ENCODE measurements around the gene AGAP5. TPM values are rescaled to one million over a fixed set of nuclear protein-coding genes. Genes with fewer than 3 reads are reported as not detected.
A peak's percentile ranks its signal among the peaks of the same experiment; 100 is the strongest.

AGAP5 gene
- total and polyA plus RNA-seq, 2 of the 13 experiments (the other 11 are each of a cell fraction or from before 2014, with no cell fraction given) = 5.3 to 7.9 TPM

GRCh38 chr10:73625004-73625883 is 72.7 kb downstream of the AGAP5 start:
- FAIRE-seq = no peak
- TF ChIP-seq, protein P1, sequence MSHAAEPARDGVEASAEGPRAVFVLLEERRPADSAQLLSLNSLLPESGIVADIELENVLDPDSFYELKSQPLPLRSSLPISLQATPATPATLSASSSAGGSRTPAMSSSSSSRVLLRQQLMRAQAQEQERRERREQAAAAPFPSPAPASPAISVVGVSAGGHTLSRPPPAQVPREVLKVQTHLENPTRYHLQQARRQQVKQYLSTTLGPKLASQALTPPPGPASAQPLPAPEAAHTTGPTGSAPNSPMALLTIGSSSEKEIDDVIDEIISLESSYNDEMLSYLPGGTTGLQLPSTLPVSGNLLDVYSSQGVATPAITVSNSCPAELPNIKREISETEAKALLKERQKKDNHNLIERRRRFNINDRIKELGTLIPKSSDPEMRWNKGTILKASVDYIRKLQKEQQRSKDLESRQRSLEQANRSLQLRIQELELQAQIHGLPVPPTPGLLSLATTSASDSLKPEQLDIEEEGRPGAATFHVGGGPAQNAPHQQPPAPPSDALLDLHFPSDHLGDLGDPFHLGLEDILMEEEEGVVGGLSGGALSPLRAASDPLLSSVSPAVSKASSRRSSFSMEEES (CRISPR knock-in tag; IDR thresholded peaks at IDR 0.05) = no peak
- TF ChIP-seq IKZF4 (CRISPR knock-in tag; IDR thresholded peaks at IDR 0.05; ENCODE audit: borderline replicate concordance, low read depth, not compliant biosample characterization) (no peak), FOSL2 (CRISPR knock-in tag; IDR thresholded peaks at IDR 0.05) (no peak), NRL (CRISPR knock-in tag; IDR thresholded peaks at IDR 0.05; ENCODE audit: borderline replicate concordance) (no peak), ATRX (CRISPR knock-in tag; IDR thresholded peaks at IDR 0.05; ENCODE audit: borderline replicate concordance) (no peak), HDAC1 (CRISPR knock-in tag; IDR thresholded peaks at IDR 0.05) (peak; percentile 44), POLR2AphosphoS5 (IDR thresholded peaks at IDR 0.05; ENCODE audit: low read depth, low read length) (no peak), TBL1XR1 (IDR thresholded peaks at IDR 0.05; ENCODE audit: borderline replicate concordance, low read length, partially characterized antibody) (no peak), ZSCAN31 (CRISPR knock-in tag; IDR thresholded peaks at IDR 0.05; ENCODE audit: low read depth) (0 out of 2 replicates have a peak, but pooled peaks have one; percentile 6), ZNF709 (CRISPR knock-in tag; IDR thresholded peaks at IDR 0.05) (0 out of 2 replicates have a peak, but pooled peaks have one; percentile 20), SIX1 (CRISPR knock-in tag; IDR thresholded peaks at IDR 0.05; ENCODE audit: borderline replicate concordance) (no peak), KLF9 (CRISPR knock-in tag; IDR thresholded peaks at IDR 0.05; ENCODE audit: low read depth) (no peak), TOE1 (CRISPR knock-in tag; IDR thresholded peaks at IDR 0.05) (no peak), ZNF660 (CRISPR knock-in tag; IDR thresholded peaks at IDR 0.05; ENCODE audit: borderline replicate concordance, low read depth) (no peak)
- TF ChIP-seq, protein P2, sequence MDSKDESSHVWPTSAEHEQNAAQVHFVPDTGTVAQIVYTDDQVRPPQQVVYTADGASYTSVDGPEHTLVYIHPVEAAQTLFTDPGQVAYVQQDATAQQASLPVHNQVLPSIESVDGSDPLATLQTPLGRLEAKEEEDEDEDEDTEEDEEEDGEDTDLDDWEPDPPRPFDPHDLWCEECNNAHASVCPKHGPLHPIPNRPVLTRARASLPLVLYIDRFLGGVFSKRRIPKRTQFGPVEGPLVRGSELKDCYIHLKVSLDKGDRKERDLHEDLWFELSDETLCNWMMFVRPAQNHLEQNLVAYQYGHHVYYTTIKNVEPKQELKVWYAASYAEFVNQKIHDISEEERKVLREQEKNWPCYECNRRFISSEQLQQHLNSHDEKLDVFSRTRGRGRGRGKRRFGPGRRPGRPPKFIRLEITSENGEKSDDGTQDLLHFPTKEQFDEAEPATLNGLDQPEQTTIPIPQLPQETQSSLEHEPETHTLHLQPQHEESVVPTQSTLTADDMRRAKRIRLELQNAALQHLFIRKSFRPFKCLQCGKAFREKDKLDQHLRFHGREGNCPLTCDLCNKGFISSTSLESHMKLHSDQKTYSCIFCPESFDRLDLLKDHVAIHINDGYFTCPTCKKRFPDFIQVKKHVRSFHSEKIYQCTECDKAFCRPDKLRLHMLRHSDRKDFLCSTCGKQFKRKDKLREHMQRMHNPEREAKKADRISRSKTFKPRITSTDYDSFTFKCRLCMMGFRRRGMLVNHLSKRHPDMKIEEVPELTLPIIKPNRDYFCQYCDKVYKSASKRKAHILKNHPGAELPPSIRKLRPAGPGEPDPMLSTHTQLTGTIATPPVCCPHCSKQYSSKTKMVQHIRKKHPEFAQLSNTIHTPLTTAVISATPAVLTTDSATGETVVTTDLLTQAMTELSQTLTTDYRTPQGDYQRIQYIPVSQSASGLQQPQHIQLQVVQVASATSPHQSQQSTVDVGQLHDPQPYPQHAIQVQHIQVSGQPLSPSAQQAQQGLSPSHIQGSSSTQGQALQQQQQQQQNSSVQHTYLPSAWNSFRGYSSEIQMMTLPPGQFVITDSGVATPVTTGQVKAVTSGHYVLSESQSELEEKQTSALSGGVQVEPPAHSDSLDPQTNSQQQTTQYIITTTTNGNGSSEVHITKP (CRISPR knock-in tag; IDR thresholded peaks at IDR 0.05; ENCODE audit: low read depth) = 0 out of 2 replicates have a peak, but pooled peaks have one; percentile 6
- TF ChIP-seq, protein P3, sequence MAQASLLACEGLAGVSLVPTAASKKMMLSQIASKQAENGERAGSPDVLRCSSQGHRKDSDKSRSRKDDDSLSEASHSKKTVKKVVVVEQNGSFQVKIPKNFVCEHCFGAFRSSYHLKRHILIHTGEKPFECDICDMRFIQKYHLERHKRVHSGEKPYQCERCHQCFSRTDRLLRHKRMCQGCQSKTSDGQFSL (CRISPR knock-in tag; IDR thresholded peaks at IDR 0.05) = no peak
- TF ChIP-seq, protein P4, sequence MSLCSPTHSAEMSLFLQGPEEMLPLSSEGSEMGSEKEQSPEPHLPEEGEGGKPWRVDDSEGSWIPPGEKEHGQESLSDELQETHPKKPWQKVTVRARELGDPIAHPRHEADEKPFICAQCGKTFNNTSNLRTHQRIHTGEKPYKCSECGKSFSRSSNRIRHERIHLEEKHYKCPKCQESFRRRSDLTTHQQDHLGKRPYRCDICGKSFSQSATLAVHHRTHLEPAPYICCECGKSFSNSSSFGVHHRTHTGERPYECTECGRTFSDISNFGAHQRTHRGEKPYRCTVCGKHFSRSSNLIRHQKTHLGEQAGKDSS (CRISPR knock-in tag; IDR thresholded peaks at IDR 0.05; ENCODE audit: borderline replicate concordance, low read depth) = no peak

More at GRCh38 chr10:73625004-73625883, 72.7 kb downstream of the AGAP5 start:
- Histone ChIP-seq H3K4me2 (ENCODE audit: low read depth, low read length) (peak overlapping the region; percentile 77), H4K20me1 (ENCODE audit: insufficient read depth, low read length) (no peaks in the 10 kb centered on the region), H3K36me3 (replicated peaks in 1 of 2; ENCODE audit: control insufficient read depth in 1 of 2, insufficient read depth in 2 of 2, low read length in 2 of 2) (no peaks in the 10 kb centered on the region), H2AFZ (ENCODE audit: low read length) (peak overlapping the region; percentile 84), H3K9me3 (ENCODE audit: low read length) (no peaks in the 10 kb centered on the region), H3K4me1 (ENCODE audit: insufficient read depth, low read length) (peaks cover 47% of the 10 kb centered on the region), H3K27ac (ENCODE audit: extremely low read length, insufficient read depth, low read length) (peak overlapping the region; percentile 77), H3K27me3 (ENCODE audit: control insufficient read depth in 1 of 2, insufficient read depth in 2 of 2, low read length in 2 of 2) (no peaks in the 10 kb centered on the region; a peak in 1 of 5 replicates), H3K9ac (ENCODE audit: insufficient read depth, low read depth, low read length) (peak overlapping the region; percentile 99), H3K4me3 (replicated peaks in 1 of 3; ENCODE audit: insufficient read depth in 1 of 3, low read depth in 2 of 3, low read length in 3 of 3) (peak overlapping the region; percentile 75 to 92 (median 89)), H3K79me2 (ENCODE audit: insufficient read depth, low read length) (peaks cover 23% of the 10 kb centered on the region)
- CTCF ChIA-PET (ENCODE audit: low intra/inter-chr PET ratio, low total read pairs) = no interaction called here
- in situ Hi-C loops (cut with HindIII; ENCODE audit: extremely low pct_ligation_motif_present, low pct_unique_long_range_greater_than_20kb) (loop anchor here (25.0 kb wide), 1 partner anchor 363 kb away; the partner anchor contains the start of gene MRPS16), intact Hi-C loops (cut with micrococcal nuclease; ENCODE audit: unreplicated experiment) (loop anchor here (2.0 to 5.0 kb wide), 2 partner anchors 38 to 213 kb away; partner anchors contain the start of gene ANXA7)
- DNase-seq (ENCODE audit: low spot score) = no peak
- BruUV-seq (replicated peaks) = no TSS peak
- WGBS (ENCODE audit: low lambda C conversion rate) = 2% methylated on average over 46 of the region's 46 CpGs
- peak; percentile 80 for ATAC-seq
- POLR2A ChIA-PET = interaction anchor here (0.7 to 2.6 kb wide), 19 partner anchors 8 to 215 kb away, joined by 3 to 13 read pairs (median 4); partner anchors contain the start of genes PPP3CB and USP54

Measured in HepG2 (cell line).